Measurements from ENCODE around the gene TARM1.
A peak's percentile ranks its signal among the peaks of the same experiment; 100 is the strongest.

TARM1 gene

DNA sequence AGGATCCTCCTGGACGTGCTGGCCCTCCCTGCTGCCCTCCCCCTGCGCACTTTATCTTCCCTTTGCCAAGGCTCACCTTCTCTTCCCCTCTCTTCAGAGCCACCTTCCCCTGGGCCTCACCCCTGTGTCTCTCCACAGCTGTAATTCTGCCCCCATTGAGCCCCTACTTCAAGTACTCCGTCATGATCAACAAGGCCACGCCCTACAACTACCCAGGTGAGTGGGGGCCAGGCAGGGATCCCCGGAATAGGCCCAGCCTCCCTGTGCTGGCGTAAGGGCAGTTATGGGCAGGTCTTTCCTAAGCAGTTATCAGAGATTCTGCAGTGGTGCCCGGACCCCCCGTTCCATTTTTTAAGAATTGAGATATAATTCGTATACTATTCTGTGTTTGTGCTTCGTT, 24.6 kb upstream of the TARM1 start:
- peak overlapping the region in 1 of 2 donors; percentile 14 for H3K4me3 ChIP-seq (ENCODE audit: low read length in 2 of 2)
- no peak overlapping the region for H3K18ac ChIP-seq (ENCODE audit: low read length)
- H2AK5ac ChIP-seq (ENCODE audit: low read depth, low read length), result no peak overlapping the region
- H3K36me3 ChIP-seq (replicated peaks in 1 of 2; ENCODE audit: control insufficient read depth in 2 of 2, insufficient read depth in 2 of 2, low read length in 2 of 2), result peaks cover 40 to 53% of the 10 kb centered on the region in 2 donors
- no peak overlapping the region for H3K4ac ChIP-seq (ENCODE audit: low read length)
- no peak overlapping the region for H2BK120ac ChIP-seq (ENCODE audit: low read depth, low read length)
- H3K14ac ChIP-seq (ENCODE audit: low read length), result no peak overlapping the region
- no peak overlapping the region for H4K91ac ChIP-seq (ENCODE audit: low read depth, low read length, poor library complexity)
- peaks cover 4% of the 10 kb centered on the region for H3K79me1 ChIP-seq (ENCODE audit: low read depth, low read length)
- H2BK5ac ChIP-seq (ENCODE audit: low read length), result no peak overlapping the region
- no peaks in the 10 kb centered on the region for H3K27me3 ChIP-seq (ENCODE audit: control insufficient read depth in 3 of 3, insufficient read depth in 3 of 3, low read depth in 1 of 3, low read length in 3 of 3)
- WGBS, 2 donors (ENCODE audit: extremely low coverage in 2 of 2, insufficient read length in 2 of 2, insufficient replicate concordance in 1 of 2), result no CpG with 5 or more reads among the region's 10 CpGs
- H3K27ac ChIP-seq (replicated peaks; ENCODE audit: low read length), result no peak overlapping the region
- H3K4me2 ChIP-seq (ENCODE audit: insufficient read depth, low read length, poor library complexity, severe bottlenecking), result no peak overlapping the region
- no peaks in the 10 kb centered on the region for H3K9me3 ChIP-seq (replicated peaks in 1 of 2; ENCODE audit: control insufficient read depth in 2 of 2, insufficient read depth in 1 of 2, low read depth in 1 of 2, low read length in 2 of 2)
- no peak for DNase-seq (ENCODE audit: low spot score)
- no peak overlapping the region for H3K23ac ChIP-seq (ENCODE audit: low read depth, low read length, poor library complexity)
- H3K4me1 ChIP-seq (ENCODE audit: control insufficient read depth in 2 of 2, insufficient read depth in 1 of 2, low read depth in 1 of 2, low read length in 2 of 2), result peaks cover 0 to 2% of the 10 kb centered on the region in 2 donors
- no peak overlapping the region for H4K8ac ChIP-seq (ENCODE audit: low read depth, low read length)
- H2AFZ ChIP-seq (ENCODE audit: low read length), result no peak overlapping the region
- no peak overlapping the region for H2BK12ac ChIP-seq (ENCODE audit: low read length)
- no peak overlapping the region for H3K9ac ChIP-seq (ENCODE audit: low read depth, low read length, poor library complexity)
- no peak overlapping the region for H2BK15ac ChIP-seq (ENCODE audit: low read length)

DNA sequence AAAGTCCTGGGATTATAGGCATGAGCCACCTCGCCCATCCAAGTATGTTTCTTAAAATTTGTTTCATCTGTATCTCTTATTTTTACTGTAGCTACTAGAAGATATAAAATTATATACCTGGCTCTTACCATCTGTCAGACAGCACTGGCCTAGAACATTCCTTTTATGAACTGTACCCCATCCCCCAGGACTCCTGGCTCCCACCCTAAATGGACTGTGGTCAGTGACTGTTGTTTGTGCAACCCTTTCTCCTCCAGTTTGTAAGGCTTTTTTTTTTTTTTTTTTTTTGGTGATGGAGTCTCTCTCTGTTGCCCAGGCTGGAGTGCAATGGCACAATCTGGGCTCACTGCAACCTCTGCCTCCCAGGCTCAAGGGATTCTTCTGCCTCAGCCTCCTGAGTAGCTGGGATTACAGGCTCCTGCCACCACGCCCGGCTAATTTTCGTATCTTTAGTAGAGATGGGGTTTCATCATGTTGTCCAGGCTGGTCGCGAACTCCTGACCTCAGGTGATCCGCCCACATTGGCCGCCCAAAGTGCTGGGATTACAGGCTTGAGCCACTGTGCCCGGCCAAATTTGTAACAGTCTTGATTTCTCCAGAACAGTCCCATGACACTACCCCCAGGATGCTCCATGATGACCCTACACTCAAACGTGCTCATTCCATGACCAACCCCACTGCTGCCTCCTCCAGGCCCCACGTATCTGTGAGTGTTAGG, 24.0 kb upstream of the TARM1 start:
- Histone ChIP-seq H3K9ac (ENCODE audit: low read depth, low read length, poor library complexity) (no peak overlapping the region), H3K4me1 (ENCODE audit: control insufficient read depth in 2 of 2, insufficient read depth in 1 of 2, low read depth in 1 of 2, low read length in 2 of 2) (peaks cover 0 to 2% of the 10 kb centered on the region in 2 donors), H3K27me3 (ENCODE audit: control insufficient read depth in 3 of 3, insufficient read depth in 3 of 3, low read depth in 1 of 3, low read length in 3 of 3) (no peaks in the 10 kb centered on the region), H3K27ac (replicated peaks; ENCODE audit: low read length) (no peak overlapping the region), H2BK15ac (ENCODE audit: low read length) (no peak overlapping the region), H3K79me1 (ENCODE audit: low read depth, low read length) (peaks cover 4% of the 10 kb centered on the region), H4K91ac (ENCODE audit: low read depth, low read length, poor library complexity) (no peak overlapping the region), H2BK120ac (ENCODE audit: low read depth, low read length) (no peak overlapping the region), H3K4ac (ENCODE audit: low read length) (no peak overlapping the region), H2BK5ac (ENCODE audit: low read length) (no peak overlapping the region), H2AFZ (ENCODE audit: low read length) (no peak overlapping the region), H3K18ac (ENCODE audit: low read length) (no peak overlapping the region), H4K8ac (ENCODE audit: low read depth, low read length) (no peak overlapping the region), H3K36me3 (replicated peaks in 1 of 2; ENCODE audit: control insufficient read depth in 2 of 2, insufficient read depth in 2 of 2, low read length in 2 of 2) (peaks cover 36 to 46% of the 10 kb centered on the region in 2 donors), H3K14ac (ENCODE audit: low read length) (no peak overlapping the region), H3K4me2 (ENCODE audit: insufficient read depth, low read length, poor library complexity, severe bottlenecking) (no peak overlapping the region), H2BK12ac (ENCODE audit: low read length) (no peak overlapping the region), H3K4me3 (ENCODE audit: low read length in 2 of 2) (peak overlapping the region in 1 of 2 donors; percentile 14), H3K9me3 (replicated peaks in 1 of 2; ENCODE audit: control insufficient read depth in 2 of 2, insufficient read depth in 1 of 2, low read depth in 1 of 2, low read length in 2 of 2) (no peaks in the 10 kb centered on the region), H3K23ac (ENCODE audit: low read depth, low read length, poor library complexity) (no peak overlapping the region), H2AK5ac (ENCODE audit: low read depth, low read length) (no peak overlapping the region)
- no peak for DNase-seq (ENCODE audit: low spot score)
- no CpG with 5 or more reads among the region's 11 CpGs for WGBS, 2 donors (ENCODE audit: extremely low coverage in 2 of 2, insufficient read length in 2 of 2, insufficient replicate concordance in 1 of 2)

DNA sequence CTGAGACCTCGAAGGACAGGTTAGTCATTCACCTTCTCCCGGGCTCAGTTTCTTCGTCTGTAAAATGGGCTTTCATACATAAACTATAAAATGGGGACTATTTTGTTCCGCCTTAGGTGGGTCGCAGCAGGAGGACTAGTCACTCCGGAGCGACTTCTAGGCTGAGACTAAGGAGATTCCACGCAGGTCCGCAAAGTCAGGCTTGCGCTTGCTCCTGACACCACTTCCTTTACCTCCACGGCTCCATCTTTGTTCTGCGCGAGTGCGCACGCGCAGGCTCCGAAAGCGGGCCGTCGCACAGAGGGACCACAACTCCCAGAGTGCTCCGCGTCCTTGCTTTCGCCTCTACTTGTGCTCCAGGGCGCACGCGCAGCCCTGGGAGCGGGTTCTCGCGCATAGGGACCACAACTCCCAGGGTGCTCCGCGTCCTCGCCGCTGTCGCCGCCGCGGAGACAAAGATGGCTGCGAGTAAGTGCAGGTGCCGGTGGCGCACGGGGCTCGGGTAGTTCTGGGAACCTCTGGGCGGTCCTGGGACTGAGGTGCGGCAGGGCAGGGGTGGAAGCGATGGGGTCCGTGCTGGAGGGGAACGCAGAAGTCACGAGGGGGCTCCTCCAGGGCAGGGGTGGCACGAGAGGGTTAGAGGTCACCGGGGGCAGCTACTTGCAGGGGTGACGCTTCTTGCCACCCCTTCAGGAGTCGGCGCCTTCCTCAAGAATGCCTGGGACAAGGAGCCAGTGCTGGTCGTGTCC, 21.4 kb upstream of the TARM1 start, which contains the start of gene NDUFA3:
Gene NDUFA3, plus strand, starts transcription at position 435 of the 749 bp plus-strand sequence. Its CDS starts 24 bp downstream, at position 459.
- DNase-seq (ENCODE audit: low spot score), result peak; percentile 98
- Histone ChIP-seq H3K79me1 (ENCODE audit: low read depth, low read length) (peaks cover 4% of the 10 kb centered on the region), H3K18ac (ENCODE audit: low read length) (peak within 1 kb of the TSS; percentile 91), H3K14ac (ENCODE audit: low read length) (peak within 1 kb of the TSS; percentile 49), H4K91ac (ENCODE audit: low read depth, low read length, poor library complexity) (no peak within 1 kb of the TSS), H3K4me1 (ENCODE audit: control insufficient read depth in 2 of 2, insufficient read depth in 1 of 2, low read depth in 1 of 2, low read length in 2 of 2) (peaks cover 0 to 2% of the 10 kb centered on the region in 2 donors), H3K9ac (ENCODE audit: low read depth, low read length, poor library complexity) (peak within 1 kb of the TSS; percentile 96), H2BK15ac (ENCODE audit: low read length) (no peak within 1 kb of the TSS), H2BK12ac (ENCODE audit: low read length) (no peak within 1 kb of the TSS), H3K4me3 (ENCODE audit: low read length in 2 of 2) (peak within 1 kb of the TSS; percentile 95 to 98), H2AFZ (ENCODE audit: low read length) (peak within 1 kb of the TSS; percentile 93), H3K23ac (ENCODE audit: low read depth, low read length, poor library complexity) (peak within 1 kb of the TSS; percentile 76), H2BK5ac (ENCODE audit: low read length) (peak within 1 kb of the TSS; percentile 89), H3K27me3 (ENCODE audit: control insufficient read depth in 3 of 3, insufficient read depth in 3 of 3, low read depth in 1 of 3, low read length in 3 of 3) (no peaks in the 10 kb centered on the region), H3K27ac (replicated peaks; ENCODE audit: low read length) (no peak within 1 kb of the TSS), H2AK5ac (ENCODE audit: low read depth, low read length) (peak within 1 kb of the TSS; percentile 73), H2BK120ac (ENCODE audit: low read depth, low read length) (no peak within 1 kb of the TSS), H3K36me3 (replicated peaks in 1 of 2; ENCODE audit: control insufficient read depth in 2 of 2, insufficient read depth in 2 of 2, low read length in 2 of 2) (peaks cover 19 to 22% of the 10 kb centered on the region in 2 donors), H3K4ac (ENCODE audit: low read length) (peak within 1 kb of the TSS; percentile 66), H4K8ac (ENCODE audit: low read depth, low read length) (no peak within 1 kb of the TSS), H3K4me2 (ENCODE audit: insufficient read depth, low read length, poor library complexity, severe bottlenecking) (peak within 1 kb of the TSS; percentile 89), H3K9me3 (replicated peaks in 1 of 2; ENCODE audit: control insufficient read depth in 2 of 2, insufficient read depth in 1 of 2, low read depth in 1 of 2, low read length in 2 of 2) (no peaks in the 10 kb centered on the region)
- WGBS, 2 donors (ENCODE audit: extremely low coverage in 2 of 2, insufficient read length in 2 of 2, insufficient replicate concordance in 1 of 2), result no CpG with 5 or more reads among the region's 54 CpGs

DNA sequence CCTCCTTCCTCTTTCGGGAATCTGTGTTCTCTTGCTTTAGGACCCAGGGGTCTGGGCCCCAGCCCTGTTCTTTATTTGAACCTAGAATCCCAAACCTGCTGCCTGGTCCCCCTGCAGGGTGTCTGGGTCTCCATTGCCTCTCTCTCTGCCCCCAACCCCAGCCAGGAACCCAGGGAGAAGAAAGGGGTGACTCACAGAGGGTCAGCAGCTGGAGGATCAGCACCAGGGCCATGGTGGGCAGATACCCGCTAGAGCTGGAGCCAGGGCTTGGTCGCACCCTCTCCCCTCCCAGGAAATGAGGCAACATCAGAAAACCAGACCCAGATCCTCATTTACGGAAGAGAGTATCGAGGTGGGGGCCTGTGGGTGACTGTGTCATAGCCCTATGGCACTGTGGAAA, 19.4 kb upstream of the TARM1 start, which contains the start of gene OSCAR:
Gene OSCAR, minus strand, starts transcription at position 243 of the 400 bp plus-strand sequence. Its CDS starts 11 bp downstream, at position 232.
- Histone ChIP-seq H4K91ac (ENCODE audit: low read depth, low read length, poor library complexity) (no peak within 1 kb of the TSS), H3K14ac (ENCODE audit: low read length) (no peak within 1 kb of the TSS), H3K4ac (ENCODE audit: low read length) (no peak within 1 kb of the TSS), H2BK5ac (ENCODE audit: low read length) (no peak within 1 kb of the TSS), H3K27me3 (ENCODE audit: control insufficient read depth in 3 of 3, insufficient read depth in 3 of 3, low read depth in 1 of 3, low read length in 3 of 3) (peaks cover 0 to 15% (median 14%) of the 10 kb centered on the region in 3 experiments), H2BK15ac (ENCODE audit: low read length) (no peak within 1 kb of the TSS), H3K9ac (ENCODE audit: low read depth, low read length, poor library complexity) (peak within 1 kb of the TSS; percentile 27), H3K36me3 (replicated peaks in 1 of 2; ENCODE audit: control insufficient read depth in 2 of 2, insufficient read depth in 2 of 2, low read length in 2 of 2) (peaks cover 3% of the 10 kb centered on the region in 2 donors), H2BK12ac (ENCODE audit: low read length) (no peak within 1 kb of the TSS), H3K23ac (ENCODE audit: low read depth, low read length, poor library complexity) (no peak within 1 kb of the TSS), H3K79me1 (ENCODE audit: low read depth, low read length) (peaks cover 4% of the 10 kb centered on the region), H3K18ac (ENCODE audit: low read length) (no peak within 1 kb of the TSS), H2AK5ac (ENCODE audit: low read depth, low read length) (no peak within 1 kb of the TSS), H3K9me3 (replicated peaks in 1 of 2; ENCODE audit: control insufficient read depth in 2 of 2, insufficient read depth in 1 of 2, low read depth in 1 of 2, low read length in 2 of 2) (no peaks in the 10 kb centered on the region), H3K4me3 (ENCODE audit: low read length in 2 of 2) (no peak within 1 kb of the TSS), H2BK120ac (ENCODE audit: low read depth, low read length) (no peak within 1 kb of the TSS), H3K27ac (replicated peaks; ENCODE audit: low read length) (no peak within 1 kb of the TSS), H3K4me2 (ENCODE audit: insufficient read depth, low read length, poor library complexity, severe bottlenecking) (no peak within 1 kb of the TSS), H2AFZ (ENCODE audit: low read length) (peak within 1 kb of the TSS; percentile 74), H4K8ac (ENCODE audit: low read depth, low read length) (peak within 1 kb of the TSS; percentile 17), H3K4me1 (ENCODE audit: control insufficient read depth in 2 of 2, insufficient read depth in 1 of 2, low read depth in 1 of 2, low read length in 2 of 2) (peaks cover 3 to 7% of the 10 kb centered on the region in 2 donors)
- WGBS, 2 donors (ENCODE audit: extremely low coverage in 2 of 2, insufficient read length in 2 of 2, insufficient replicate concordance in 1 of 2), result no CpG with 5 or more reads among the region's 5 CpGs
- DNase-seq (ENCODE audit: low spot score), result no peak

Data from neuronal stem cell (in vitro differentiated cells).